NT2/D1 (cell line): ENCODE measurements around the gene RIMS1.

Experiments
- DNase-seq: peaks from one replicate; pipeline ENCODE4 v3.0.0-alpha.2; 2011; ENCODE audit warnings: low read depth, low spot score
- H3K27me3 ChIP-seq: 2 replicates; pipeline ENCODE4 v1.6.0; 2011; ENCODE audit warnings: mild to moderate bottlenecking; ENCODE audit not compliant: insufficient read length, insufficient read depth
- H3K36me3 ChIP-seq: 2 replicates; pipeline ENCODE4 v1.6.1; 2011; ENCODE audit warnings: mild to moderate bottlenecking, low read length, mixed read lengths; ENCODE audit not compliant: insufficient read depth, insufficient read length
- H3K4me1 ChIP-seq: 2 replicates; pipeline ENCODE4 v1.5.1; 2011; ENCODE audit not compliant: insufficient read depth, insufficient read length
- H3K4me3 ChIP-seq: 2 replicates; pipeline ENCODE4 v1.5.1; 2011; ENCODE audit warnings: low read depth; ENCODE audit not compliant: insufficient read length
- H3K9ac ChIP-seq: 2 replicates; pipeline ENCODE4 v1.6.0; 2011; ENCODE audit warnings: low read depth; ENCODE audit not compliant: insufficient read length
- H3K9me3 ChIP-seq: 2 replicates; pipeline ENCODE4 v1.5.1; 2011; ENCODE audit warnings: mild to moderate bottlenecking, low read length; ENCODE audit not compliant: insufficient read depth
- SUZ12 ChIP-seq: IDR thresholded peaks from 2 replicates; pipeline ENCODE4 v1.6.1; 2011; ENCODE audit not compliant: insufficient read length, insufficient read depth; ENCODE audit errors: extremely low read depth
- YY1 ChIP-seq: IDR thresholded peaks from 2 replicates; pipeline ENCODE4 v1.6.1; 2011; ENCODE audit not compliant: insufficient read length, insufficient read depth
- ZNF274 ChIP-seq: IDR thresholded peaks from 2 replicates; pipeline ENCODE4 v1.6.1; 2011; ENCODE audit warnings: mild to moderate bottlenecking, low read depth, low read length

Gene RIMS1

GRCh38 chr6:72382602-72383529 is 496.5 kb downstream of the RIMS1 start:
- no peak overlapping the region for H3K4me3 ChIP-seq
- no peaks in the 10 kb centered on the region for H3K27me3 ChIP-seq
- DNase-seq, result no peak
- H3K4me1 ChIP-seq, result no peaks in the 10 kb centered on the region
- TF ChIP-seq ZNF274 (no peak), SUZ12 (no peak), YY1 (no peak)
- no peak overlapping the region for H3K9ac ChIP-seq
- H3K36me3 ChIP-seq, result no peaks in the 10 kb centered on the region
- no peaks in the 10 kb centered on the region for H3K9me3 ChIP-seq

GRCh38 chr6:72386324-72386723 is 500.0 kb downstream of the RIMS1 start:
- Histone ChIP-seq H3K36me3 (no peaks in the 10 kb centered on the region), H3K9me3 (no peaks in the 10 kb centered on the region), H3K4me3 (no peak overlapping the region), H3K9ac (no peak overlapping the region), H3K4me1 (no peaks in the 10 kb centered on the region), H3K27me3 (no peaks in the 10 kb centered on the region)
- no peak for TF ChIP-seq SUZ12
- DNase-seq, result no peak

- no peaks in the 10 kb centered on the region for H3K36me3 ChIP-seq
- H3K27me3 ChIP-seq, result no peaks in the 10 kb centered on the region
- no peak overlapping the region for H3K4me3 ChIP-seq
- no peaks in the 10 kb centered on the region for H3K4me1 ChIP-seq
- no peak for TF ChIP-seq SUZ12
- no peak for TF ChIP-seq YY1
- no peak for TF ChIP-seq ZNF274
- DNase-seq, result no peak
- H3K9ac ChIP-seq, result no peak overlapping the region
- H3K9me3 ChIP-seq, result no peaks in the 10 kb centered on the region
These were observed 503.3 kb downstream of the RIMS1 start for GRCh38 chr6:72389698-72390097.

GRCh38 chr6:72390548-72390947 is 504.2 kb downstream of the RIMS1 start:
- no peak overlapping the region for H3K9ac ChIP-seq
- H3K4me1 ChIP-seq, result no peaks in the 10 kb centered on the region
- no peak for DNase-seq
- no peaks in the 10 kb centered on the region for H3K27me3 ChIP-seq
- no peaks in the 10 kb centered on the region for H3K9me3 ChIP-seq
- H3K4me3 ChIP-seq, result no peak overlapping the region
- TF ChIP-seq ZNF274 (no peak), SUZ12 (no peak), YY1 (no peak)
- no peaks in the 10 kb centered on the region for H3K36me3 ChIP-seq

GRCh38 chr6:72401865-72402264 is 515.5 kb downstream of the RIMS1 start:
- no peak for DNase-seq
- TF ChIP-seq SUZ12 (no peak), ZNF274 (no peak), YY1 (no peak)
- no peak overlapping the region for H3K4me3 ChIP-seq

GRCh38 chr6:72403413-72403812 is 517.1 kb downstream of the RIMS1 start:
- Histone ChIP-seq H3K36me3 (no peaks in the 10 kb centered on the region), H3K27me3 (no peaks in the 10 kb centered on the region), H3K9me3 (no peaks in the 10 kb centered on the region), H3K4me1 (no peaks in the 10 kb centered on the region), H3K4me3 (no peak overlapping the region), H3K9ac (no peak overlapping the region)
- no peak for DNase-seq
- TF ChIP-seq ZNF274, result no peak
- TF ChIP-seq SUZ12, result no peak
- TF ChIP-seq YY1, result no peak

More at GRCh38 chr6:72401865-72402264, 515.5 kb downstream of the RIMS1 start:
- Histone ChIP-seq H3K9ac (no peak overlapping the region), H3K4me1 (no peaks in the 10 kb centered on the region), H3K9me3 (no peaks in the 10 kb centered on the region), H3K27me3 (no peaks in the 10 kb centered on the region), H3K36me3 (no peaks in the 10 kb centered on the region)

GRCh38 chr6:72406517-72406916 is 520.2 kb downstream of the RIMS1 start:
- Histone ChIP-seq H3K4me1 (no peaks in the 10 kb centered on the region), H3K27me3 (no peaks in the 10 kb centered on the region), H3K9ac (no peak overlapping the region), H3K4me3 (no peak overlapping the region), H3K9me3 (no peaks in the 10 kb centered on the region), H3K36me3 (no peaks in the 10 kb centered on the region)
- TF ChIP-seq YY1 (no peak), SUZ12 (no peak), ZNF274 (no peak)
- no peak for DNase-seq
